Prostate gland (tissue), 2 donors: Measurements from ENCODE around the gene RCAN3.

Source experiments
- POLR2A ChIP-seq: fragments of 450-650 bp; IDR thresholded peaks from one replicate; pipeline ENCODE4 v1.6.1; 2016; ENCODE audit warnings: antibody characterized with exemption, mild to moderate bottlenecking
- TF ChIP-seq, protein P1 (sequence below), 4 experiments: fragments of 200-600 bp in 2 of 4; fragments of 450-650 bp in 2 of 4; sonication (generic) in 2 of 4; IDR thresholded peaks; 1 replicate in 3 of 4; 2 replicates in 1 of 4; pipeline ENCODE4 v1.5.1; 2016 to 2019; ENCODE audit warnings: antibody characterized with exemption in 4 of 4, mild to moderate bottlenecking in 2 of 4, moderate library complexity in 2 of 4

DNA sequence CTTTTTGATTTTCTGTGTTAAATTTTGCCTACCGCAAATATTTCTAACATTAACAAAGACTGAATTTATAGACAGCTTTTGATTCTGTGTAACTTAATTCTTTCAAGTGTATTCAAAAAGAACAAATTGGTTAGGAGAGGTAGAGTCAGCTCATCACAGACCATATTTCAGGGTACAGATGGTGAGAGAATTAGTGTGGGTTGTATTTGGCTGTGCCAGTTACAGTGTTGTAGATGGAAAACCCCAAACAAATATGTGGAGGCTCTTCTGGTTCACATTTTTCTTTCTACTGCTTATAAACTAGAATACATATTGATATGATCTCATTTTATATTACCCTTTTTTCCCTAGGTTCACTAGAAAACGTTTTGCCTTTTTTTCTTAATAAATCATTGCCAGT is 11.1 kb downstream of the RCAN3 start:
- TF ChIP-seq, protein P1, sequence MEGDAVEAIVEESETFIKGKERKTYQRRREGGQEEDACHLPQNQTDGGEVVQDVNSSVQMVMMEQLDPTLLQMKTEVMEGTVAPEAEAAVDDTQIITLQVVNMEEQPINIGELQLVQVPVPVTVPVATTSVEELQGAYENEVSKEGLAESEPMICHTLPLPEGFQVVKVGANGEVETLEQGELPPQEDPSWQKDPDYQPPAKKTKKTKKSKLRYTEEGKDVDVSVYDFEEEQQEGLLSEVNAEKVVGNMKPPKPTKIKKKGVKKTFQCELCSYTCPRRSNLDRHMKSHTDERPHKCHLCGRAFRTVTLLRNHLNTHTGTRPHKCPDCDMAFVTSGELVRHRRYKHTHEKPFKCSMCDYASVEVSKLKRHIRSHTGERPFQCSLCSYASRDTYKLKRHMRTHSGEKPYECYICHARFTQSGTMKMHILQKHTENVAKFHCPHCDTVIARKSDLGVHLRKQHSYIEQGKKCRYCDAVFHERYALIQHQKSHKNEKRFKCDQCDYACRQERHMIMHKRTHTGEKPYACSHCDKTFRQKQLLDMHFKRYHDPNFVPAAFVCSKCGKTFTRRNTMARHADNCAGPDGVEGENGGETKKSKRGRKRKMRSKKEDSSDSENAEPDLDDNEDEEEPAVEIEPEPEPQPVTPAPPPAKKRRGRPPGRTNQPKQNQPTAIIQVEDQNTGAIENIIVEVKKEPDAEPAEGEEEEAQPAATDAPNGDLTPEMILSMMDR (IDR thresholded peaks at IDR 0.05), result no peak
- no peak for TF ChIP-seq POLR2A
